DMS114 treated with DMSO at 0.1 percent for 48 hours (cell line): ENCODE results near the gene KLHDC7A.

Experiments
- DNase-seq: peaks from one replicate; lab custom pipeline; 2025; ENCODE audit not compliant: unreplicated experiment; lab: John Stamatoyannopoulos, UW

KLHDC7A gene

GRCh38 chr1:18470671-18471355 lies 9.9 kb upstream of the KLHDC7A start:
- DNase-seq, result no peak

GRCh38 chr1:18473195-18473815 lies 7.4 kb upstream of the KLHDC7A start:
- no peak for DNase-seq

GRCh38 chr1:18474559-18475175 lies 6.1 kb upstream of the KLHDC7A start:
- no peak for DNase-seq

GRCh38 chr1:18475234-18475905 lies 5.4 kb upstream of the KLHDC7A start:
- no peak for DNase-seq

- no peak for DNase-seq
These were observed 1.3 kb upstream of the KLHDC7A start for GRCh38 chr1:18479454-18479853.

- DNase-seq, result no peak
These were observed 625 bp downstream of the KLHDC7A start for GRCh38 chr1:18481190-18481920.

- DNase-seq, result no peak
These were observed 1.4 kb downstream of the KLHDC7A start for GRCh38 chr1:18481921-18482701.

GRCh38 chr1:18482721-18483425 lies 2.1 kb downstream of the KLHDC7A start:
- DNase-seq, result no peak

- DNase-seq, result no peak
These were observed 3.5 kb downstream of the KLHDC7A start for GRCh38 chr1:18484276-18484675.

- DNase-seq, result no peak
These were observed 4.0 kb downstream of the KLHDC7A start for GRCh38 chr1:18484721-18485120.

GRCh38 chr1:18485227-18485626 lies 4.5 kb downstream of the KLHDC7A start:
- DNase-seq, result no peak

GRCh38 chr1:18486195-18486594 lies 5.5 kb downstream of the KLHDC7A start:
- DNase-seq, result no peak

- no peak for DNase-seq
These were observed 8.8 kb downstream of the KLHDC7A start for GRCh38 chr1:18489417-18490143.

- no peak for DNase-seq
These were observed 10.4 kb downstream of the KLHDC7A start for GRCh38 chr1:18491168-18491567.

GRCh38 chr1:18494304-18494703 lies 13.6 kb downstream of the KLHDC7A start:
- DNase-seq, result no peak

- no peak for DNase-seq
These were observed 14.9 kb downstream of the KLHDC7A start for GRCh38 chr1:18495635-18496034.

- DNase-seq, result no peak
These were observed 15.3 kb downstream of the KLHDC7A start for GRCh38 chr1:18496056-18496455.

- DNase-seq, result no peak
These were observed 15.9 kb downstream of the KLHDC7A start for GRCh38 chr1:18496497-18497235.
